SHP77 treated with DMSO at 0.1 percent for 48 hours (cell line): ENCODE data around the gene NISCH.

Experiments used
- DNase-seq: peaks from one replicate; lab custom pipeline; 2025; lab: John Stamatoyannopoulos, UW

Gene NISCH

DNA sequence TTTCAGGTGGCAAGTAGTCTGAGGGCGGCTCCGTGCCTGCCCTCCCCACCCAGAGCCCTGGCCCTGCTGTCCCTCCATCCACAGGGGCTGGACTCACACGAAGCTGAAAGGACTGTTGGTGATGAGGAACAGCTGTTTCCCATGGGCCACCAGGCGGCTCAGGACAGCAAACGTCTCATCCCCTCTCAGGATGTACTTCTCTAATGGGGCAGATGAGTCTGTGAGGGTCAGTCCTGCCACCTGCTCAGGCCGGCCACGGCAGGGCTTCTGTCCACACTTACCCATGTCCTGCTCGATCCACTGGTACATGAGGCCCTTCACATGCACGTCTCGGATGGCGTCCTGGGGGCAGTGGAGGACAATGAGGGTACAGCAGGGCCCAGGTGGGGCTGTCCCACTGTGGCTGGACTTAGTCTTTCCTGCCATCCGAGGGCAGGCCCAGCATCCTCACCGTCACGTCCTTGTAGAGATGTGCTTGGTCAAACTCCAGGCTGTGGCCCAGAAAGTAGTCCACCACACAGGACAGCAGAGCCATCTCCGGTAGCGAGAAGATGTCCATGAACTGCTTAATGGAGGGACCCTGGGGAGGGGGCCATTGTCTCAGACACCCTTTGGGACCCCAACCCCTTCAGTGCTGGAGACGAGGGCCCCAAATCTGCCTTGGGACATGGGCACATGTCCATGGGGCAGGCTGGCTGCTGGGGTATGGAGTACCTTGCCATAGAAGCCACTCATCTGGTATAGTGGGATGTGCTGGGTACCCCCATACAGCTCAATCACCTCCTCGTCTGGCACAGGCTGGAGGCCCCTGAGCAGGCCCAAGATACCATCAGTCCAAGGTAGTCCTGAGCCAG is 72.6 kb downstream of the NISCH start:
- no peak for DNase-seq

DNA sequence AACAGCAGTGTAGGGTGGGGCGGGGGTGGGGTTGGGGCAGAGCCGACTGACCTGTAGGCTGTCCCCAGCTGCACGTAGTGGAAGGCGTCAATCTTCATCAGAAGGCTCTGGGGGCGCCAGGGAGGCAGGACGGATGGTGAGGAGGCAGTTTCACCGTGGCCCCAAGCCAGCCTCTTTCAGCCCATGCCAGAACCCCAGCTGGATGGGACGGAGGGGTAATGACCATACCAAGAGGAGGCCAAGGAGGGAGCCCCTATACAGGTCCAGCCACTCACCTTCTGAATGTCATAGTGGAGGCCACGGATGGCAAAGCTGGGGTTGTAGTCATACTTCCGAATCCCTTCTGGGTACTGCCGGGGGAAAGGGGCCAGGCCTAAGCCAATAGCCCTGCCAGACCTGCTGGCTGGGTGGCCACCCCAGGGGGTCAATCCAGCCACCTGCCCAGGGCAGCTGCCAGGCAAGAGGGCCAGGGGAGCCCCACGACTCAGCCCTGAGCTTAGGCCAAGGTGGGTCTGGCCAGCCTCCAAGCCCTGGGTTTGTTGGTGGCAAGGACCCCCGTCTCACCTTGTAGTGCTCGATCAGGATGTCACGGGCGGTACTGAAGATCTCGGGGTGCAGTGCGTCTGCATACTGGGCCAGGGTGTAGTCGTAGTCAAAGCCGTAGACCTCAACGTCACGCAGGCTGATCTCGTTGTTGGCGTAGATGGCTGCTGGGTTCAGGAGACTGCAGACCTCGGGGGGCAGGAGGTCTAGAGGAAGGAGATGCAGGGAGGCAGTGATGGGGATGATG is 73.4 kb downstream of the NISCH start:
- DNase-seq: no peak

DNA sequence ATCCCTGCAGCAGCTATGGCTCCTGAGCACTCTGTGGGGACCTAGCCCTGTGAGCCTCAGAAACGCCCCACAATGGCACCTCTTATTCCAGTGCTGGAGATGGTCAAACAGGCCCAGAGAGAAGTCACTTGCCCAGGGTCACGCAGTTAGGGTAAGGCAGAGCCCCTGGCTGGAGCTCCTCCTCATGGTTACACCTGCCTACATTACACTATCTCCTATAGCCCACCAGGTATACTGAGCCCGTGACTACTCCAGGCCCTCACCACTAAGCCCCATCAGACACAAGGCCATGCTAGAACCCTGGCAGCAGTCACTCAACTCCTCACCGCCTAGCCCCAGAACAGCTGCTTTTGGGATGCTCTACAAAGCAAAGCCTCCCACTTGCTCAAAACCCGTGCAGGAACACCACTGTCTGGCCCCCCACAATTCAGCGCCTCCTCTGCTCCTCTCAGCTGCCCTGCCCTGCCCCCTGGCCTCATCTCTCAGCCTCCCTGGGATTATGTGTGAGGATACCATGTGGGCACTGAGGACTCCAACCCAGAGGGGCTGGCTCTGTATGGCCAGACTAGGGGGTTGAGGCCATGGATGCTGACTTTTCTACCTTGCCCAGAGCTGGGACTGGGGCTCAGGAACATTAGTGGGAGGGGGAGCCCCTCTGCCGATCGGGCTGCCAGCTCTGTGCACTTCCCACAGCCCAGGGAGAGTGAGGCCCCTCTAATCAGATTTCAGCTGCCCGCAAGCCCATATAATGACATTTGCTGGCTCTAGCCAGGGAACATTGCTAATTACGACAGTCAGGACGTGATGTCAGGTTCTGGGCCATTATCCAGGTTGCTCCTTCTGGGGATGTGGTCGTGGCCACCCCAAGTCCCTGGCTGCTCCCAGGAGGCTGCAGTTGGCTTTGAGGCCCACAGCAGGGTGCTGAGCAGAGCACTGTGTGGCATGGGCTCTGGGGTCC is 74.3 kb downstream of the NISCH start:
- no peak for DNase-seq

DNA sequence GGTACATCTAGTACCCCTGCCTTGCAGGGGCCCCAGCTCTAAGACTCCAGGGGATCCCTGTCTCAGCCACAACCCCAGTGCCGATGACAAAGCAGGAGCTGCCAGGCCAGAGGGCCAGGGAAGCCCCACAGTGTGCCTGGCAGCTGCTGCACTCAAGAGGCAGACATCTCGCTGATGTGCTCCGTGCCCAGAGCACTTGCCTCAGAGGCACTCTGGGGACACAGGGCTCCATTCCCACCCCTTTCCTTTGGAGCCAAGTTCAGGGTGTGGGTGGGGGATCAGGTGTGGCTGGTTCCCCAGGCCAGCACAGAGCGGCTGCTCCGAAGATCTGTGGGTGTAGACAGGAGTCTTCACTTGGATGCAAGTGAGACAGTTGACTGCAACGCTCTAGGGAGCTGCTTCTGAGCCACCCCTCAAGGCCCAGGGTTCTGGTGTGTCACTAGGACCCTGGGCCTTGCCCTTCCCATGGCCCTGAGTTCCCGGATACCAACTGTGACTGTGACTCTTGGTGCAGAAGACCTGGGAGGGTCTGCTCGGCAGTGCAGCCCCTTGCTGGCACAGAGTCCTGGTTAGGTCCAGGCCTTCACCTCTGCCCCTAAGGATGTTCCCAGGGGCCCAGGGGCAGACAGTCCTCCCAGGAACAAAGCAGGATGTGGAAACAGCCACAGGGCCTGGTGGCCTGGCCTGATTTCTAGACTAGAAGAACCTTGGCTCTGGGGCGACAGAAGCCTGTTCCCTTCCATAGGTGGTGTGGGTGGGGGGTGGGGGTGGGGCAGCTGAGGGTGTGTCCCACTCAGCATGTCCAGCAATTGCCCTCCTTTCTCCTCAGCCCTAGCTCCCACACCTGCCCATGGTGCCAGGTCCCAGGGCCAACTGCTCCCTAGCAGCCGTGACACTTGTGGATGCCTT is 75.8 kb downstream of the NISCH start:
- no peak for DNase-seq

DNA sequence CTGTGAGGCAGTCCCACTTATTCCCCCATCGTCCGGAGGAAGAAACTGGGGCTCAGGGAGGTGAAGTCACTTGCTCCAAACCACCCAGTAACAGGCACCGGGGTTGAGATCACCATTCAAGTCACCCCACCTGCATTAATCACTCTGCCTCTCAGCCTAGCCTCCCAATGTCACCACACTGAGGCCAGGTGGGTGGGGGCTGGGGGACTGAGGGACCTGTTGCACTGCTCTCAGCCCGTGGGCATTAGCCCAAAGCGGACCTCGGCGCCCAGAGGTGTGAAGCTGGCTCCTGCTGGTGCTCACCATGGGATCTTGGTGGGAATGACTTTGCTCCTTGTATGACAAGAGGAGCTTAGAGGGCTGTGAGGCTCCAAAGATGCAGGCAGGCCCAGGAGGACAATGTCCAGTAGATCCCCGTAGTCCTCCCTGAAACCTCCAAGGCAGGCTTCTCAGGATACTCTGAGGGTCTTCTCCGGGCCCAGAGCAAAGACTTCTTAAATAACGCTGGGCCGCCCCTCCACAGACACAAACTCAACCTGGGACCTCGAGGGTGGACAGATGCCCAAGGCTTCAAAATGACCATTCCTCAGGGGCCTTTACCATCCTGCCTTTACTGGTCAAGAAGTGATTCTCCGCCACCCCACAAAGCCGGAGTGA is 76.6 kb downstream of the NISCH start:
- DNase-seq: no peak

DNA sequence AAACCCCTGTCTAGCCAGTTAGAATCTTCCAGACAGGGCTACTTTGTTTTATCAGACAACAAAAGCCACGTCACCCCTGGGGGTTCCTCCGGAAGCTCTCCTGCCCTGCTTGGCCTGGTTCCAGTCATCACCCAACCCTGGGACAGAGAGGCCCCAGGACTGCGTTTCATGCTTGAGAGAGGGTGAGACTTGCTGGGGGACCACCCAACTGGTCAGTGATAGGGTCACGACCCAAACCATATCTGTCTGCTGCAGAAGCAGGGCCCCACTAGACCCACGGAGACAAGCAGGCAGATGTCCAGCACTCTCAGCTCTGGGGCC is 77.1 kb downstream of the NISCH start:
- no peak for DNase-seq

DNA sequence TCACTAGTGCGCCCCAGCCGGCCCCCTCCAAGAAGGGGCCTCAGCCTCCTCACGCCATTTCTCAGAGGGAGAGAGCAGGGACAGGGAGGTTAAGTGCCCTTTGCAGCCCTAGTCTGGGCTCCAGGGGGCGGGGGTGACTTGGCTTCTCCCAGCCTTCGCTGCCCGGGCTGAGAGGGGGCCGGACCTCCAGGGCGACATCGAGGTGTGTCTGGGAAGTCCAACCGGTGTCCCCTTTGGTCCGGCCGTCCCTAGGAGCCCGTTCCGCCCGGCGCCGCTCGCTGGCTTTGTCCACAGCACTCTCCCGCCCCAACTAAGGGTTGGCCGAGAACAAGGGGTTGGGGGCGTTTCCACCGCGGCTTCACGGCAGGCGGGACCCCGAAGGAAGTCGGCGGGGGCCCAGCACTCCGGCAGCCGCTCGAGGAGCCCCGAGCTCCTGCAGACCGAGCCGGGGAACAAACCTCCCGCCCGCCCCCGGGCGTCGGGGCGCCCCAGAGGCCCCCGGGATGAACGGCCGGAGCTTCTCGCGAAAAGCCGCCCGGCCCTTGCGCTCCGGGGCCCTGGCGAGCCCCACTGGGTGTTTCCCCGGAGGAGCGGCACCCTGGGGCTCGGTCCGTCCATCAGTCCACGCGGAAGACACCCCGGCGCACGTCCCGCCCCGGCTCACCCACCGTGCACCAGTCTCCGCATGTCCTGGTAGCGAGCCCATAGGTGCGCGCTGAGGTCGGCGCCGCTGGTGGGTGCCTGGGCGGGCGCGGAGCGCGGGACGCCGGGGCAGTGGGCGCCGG is 77.6 kb downstream of the NISCH start:
- DNase-seq: no peak

DNA sequence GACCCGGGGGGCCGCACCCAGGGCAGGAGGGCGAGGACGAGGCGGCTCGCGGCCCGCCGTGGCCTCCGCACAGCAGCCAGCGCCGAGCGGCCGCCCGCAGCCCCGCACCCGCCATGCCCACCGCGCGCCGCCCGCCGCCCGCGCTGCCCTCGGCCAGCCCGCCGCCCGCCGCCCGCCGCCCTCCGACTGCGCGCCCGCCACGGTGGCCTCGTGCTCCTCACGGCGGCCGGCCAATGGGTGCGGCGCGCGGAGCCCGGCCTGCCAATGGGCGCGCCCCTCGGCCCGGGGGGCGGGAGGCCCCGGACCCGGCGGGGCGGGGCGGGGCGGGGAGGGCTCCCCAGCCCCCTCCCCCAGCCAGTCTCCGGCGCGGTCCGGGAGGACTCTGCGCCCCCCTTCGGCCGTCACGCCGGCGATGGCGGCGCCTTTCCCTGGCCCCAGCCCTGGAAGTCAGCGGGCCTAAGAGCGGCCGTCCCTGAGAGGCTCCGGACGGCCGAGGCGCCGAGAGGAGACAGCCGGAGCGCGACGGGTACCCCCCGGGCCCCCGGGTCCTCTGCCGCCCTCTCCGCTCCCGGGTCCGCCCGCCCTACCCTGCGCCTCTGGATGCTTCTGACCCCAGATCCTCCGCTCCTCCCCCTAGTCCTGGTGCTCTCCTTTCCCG is 78.3 kb downstream of the NISCH start, which contains the start of gene NT5DC2:
Gene NT5DC2 (minus strand): TSS at position 235 of the 658 bp plus-strand sequence. CDS start 120 bp downstream, at position 115.
- DNase-seq: no peak

DNA sequence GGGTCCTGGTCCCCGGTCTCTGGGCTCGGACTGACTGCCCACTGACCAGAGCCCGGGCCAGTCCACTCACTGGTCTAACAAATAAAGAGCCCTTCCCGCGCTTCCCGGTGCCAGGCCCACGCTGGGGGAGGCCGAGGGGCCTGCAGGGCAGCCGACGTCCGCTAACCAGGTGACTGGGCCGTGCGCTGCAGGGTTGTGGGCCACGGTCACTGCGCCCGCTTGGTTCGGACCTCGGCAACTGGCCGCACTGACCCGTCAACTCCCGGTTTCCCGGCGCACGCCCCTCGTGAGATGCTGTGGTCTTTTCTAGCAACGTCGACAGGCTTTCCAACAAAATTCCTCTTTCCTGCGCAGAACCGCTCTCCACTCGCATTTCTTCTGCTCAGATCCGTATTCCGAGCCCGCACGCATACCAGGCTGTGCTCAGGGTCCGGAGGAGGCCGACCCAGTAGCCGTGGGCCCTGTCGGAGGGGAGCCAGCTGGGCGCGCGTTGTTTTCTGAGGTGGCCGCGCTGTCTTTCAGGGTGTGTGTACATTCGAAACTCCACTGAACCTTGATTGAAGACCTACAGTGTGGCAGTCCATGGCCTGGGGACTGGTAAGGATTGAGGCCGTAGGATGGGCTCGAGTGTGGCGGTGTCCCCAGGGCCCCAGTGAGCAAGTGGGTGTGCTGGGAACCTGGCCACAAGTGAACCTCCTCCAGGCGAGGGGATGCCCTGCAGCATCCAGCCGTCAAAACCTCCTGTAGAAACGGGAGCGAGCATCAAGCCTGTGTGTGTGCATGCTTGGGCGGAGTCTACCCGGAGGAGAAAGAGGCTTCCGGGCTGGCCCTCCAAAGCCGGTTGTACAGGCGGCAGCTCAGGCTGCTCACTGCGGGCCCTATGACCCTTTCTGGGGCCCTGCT is 79.1 kb downstream of the NISCH start:
- DNase-seq: peak; percentile 38

DNA sequence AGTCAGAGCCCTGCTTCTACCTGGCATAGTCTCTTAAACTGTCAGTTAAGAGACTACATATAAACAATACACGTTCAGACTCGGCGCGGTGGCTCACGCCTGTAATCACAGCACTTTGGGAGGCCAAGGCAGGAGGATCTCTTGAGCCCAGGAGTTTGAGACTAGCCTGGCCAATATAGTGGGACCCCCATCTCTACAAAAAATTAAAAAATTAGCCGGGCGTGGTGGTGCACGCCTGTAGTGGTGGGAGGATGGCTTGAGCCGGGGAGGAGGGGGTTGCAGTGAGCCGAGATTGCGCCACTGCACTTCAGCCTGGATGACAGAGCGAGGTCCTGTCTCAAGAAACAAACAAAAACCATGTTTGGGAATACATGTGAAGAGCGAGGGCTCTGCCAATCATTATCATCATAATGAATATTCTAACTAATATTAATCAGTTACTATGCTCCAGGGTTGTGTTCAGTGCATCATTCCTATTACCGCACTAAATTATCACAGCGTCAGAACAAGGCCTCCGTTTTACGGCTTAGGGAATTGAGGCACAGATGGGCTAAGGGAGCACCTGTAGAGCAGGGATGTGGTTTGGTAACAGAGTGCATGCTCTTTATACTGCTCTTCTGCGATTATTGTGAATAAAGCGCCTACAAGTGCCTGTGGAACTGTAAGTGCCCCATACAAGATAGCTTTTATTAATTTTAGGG is 80.2 kb downstream of the NISCH start:
- no peak for DNase-seq

DNA sequence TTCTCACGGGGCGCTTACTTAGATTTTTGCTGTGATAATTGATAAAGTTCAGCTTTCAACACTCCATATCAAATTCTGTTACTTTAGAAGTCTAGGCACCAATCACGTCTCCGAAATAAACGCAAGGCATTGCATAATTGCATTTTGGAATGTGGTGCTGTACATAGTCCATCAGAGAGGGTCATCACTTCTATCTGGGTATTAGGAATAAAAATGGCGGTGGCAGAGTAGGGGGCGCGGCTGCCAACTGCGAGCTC is 80.6 kb downstream of the NISCH start:
- DNase-seq: no peak

DNA sequence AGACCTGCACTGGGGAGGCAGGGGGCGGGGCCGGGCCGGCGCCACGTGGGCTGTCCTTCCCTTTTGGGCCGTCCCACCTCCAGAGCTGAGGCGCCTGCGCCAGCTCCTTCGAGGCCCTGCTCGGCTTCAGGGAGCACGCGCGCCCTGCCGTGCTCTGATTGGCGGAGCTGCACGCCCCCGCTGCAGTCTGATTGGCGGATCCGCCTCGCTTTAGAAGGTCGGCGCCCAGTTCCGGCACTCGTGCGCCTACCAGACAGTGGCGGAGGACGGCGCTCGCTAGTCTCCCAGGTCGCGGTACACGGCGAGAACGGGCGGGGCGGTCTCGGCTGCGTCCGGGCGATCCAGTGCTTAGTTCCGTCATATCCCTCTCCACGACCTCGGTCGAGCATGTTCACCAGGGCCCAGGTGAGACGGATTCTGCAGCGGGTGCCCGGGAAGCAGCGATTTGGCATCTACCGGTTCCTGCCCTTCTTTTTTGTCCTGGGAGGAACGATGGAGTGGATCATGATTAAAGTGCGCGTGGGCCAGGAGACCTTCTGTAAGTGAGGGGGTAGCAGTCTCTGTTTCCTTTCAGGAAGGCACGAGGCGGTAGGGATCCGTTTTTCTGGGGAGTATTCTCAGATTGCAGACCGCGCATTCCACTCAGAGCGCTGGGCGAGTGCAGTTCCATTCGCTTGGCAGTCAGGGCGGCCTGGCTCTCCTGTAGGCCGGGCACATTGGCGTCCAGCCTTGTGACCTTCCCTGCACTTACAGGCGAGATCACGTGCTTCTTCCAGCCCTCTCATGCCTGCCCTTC is 81.2 kb downstream of the NISCH start, which contains the start of gene UQCC5:
Gene UQCC5 (plus strand): TSS at position 237 of the 796 bp plus-strand sequence. CDS start 151 bp downstream, at position 388.
- peak; percentile 92 for DNase-seq

DNA sequence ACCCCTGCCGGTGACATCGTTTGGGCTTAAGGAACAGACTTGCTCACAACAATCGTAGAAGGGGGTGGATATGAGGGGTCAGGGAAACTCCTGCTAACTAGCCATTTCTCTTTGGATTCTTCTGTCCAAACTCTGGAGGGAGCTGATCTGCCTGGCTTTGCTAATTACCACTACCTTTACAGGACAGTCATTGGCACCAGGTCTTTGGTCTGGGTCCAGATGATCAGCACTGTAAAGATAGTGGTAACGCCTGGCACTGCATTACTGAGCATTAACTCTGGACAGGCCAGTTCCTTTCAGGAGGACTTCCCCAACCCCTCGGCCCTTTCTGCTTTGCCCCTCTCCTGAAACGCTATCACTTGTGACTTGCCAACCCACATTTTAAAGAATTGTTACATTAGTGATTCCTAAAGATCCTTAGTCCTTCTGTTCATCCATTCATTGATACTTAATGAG is 81.8 kb downstream of the NISCH start:
- no peak for DNase-seq

DNA sequence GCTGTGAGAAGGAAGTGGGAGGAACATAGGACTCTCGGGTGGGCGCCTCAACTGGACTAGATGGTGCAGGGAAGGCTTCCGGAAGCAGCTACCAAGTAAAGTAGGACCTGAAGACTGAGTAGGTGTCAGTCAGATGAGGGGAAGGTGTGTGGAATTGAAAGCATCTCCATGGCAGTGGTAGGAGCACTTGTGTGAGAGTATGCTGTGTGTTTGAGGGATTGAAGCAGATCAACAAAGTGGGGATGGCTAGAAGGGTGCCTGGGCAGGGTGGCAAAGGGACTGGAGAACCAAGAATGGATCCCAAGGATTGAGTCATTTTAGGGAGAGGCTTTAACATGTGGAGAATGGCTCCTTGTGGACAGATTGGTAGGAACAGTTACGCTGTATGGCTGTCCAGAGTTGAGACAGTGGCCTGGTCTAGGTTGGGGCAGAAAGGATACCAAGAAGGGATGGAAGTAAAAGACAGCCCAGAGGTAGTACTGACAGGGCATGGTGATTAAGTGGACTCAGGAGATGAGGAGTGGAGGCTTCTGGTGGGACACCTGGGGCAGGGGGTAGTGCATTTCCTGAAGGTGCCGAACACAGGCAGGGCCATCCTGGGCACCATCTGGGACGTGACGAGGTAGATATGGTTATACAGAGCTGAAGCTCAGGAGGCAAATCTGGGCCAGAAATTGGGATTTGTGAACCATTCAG is 82.5 kb downstream of the NISCH start:
- DNase-seq: no peak

DNA sequence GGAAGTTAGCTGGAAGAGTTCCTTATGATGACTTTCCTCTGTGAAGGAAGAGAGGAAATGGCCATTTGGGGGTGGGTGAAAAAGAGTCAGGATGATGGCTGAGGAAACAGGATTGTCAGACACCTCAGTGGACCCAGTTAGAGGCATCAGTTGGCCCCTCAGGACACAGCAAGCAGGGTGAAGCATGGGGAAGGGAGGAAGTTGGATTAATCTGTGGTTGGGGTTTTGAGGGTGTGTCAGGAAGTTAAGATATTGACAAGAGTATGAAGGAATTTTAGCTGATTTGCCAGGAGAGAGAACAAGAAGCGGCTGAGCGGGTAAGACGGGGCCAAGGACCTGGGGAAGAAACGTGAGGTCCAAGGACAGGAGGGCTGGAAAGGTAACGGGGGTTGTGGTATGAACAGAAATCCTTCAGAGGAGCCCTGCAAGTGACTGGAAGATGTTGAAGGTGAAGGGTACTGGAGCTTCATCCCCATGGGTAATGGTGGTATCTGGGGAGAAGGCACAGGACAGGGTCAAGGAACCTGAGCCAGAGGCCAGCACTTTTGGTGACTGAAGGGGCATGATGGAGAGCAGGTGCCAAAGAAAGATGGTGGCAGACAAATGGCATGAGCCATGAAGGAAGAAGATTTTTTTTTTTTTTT is 83.7 kb downstream of the NISCH start:
- no peak for DNase-seq

DNA sequence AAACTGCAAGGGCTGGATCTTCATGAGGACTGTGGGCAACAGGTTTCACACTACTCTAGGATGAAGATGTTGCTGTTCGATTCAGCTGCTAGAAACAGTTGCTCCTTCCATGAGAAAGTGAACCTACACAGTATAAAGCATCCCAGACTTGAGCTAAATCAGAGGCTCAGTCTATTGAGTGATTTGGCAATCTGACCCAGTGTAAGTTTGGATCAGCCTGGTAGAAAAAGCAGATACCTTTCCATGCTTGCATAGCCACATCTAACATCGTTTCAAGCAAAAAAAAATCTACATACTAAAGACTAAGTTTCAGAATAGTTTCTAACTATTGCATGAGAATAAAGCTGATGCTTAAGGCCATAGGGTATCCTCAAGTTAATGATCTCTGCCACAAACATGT is 85.6 kb downstream of the NISCH start:
- DNase-seq: no peak
